MM.1S (cell line): ENCODE measurements around the gene PRR5.

Experiments
- DNase-seq: peaks from one replicate; pipeline ENCODE4 v3.0.0-alpha.2; 2015
- H2AFZ ChIP-seq: fragments of 300-600 bp; sonication (generic); 2 replicates; pipeline ENCODE4 v1.6.0; 2016; ENCODE audit warnings: antibody characterized with exemption, low read length
- H3F3A ChIP-seq: fragments of 300-600 bp; sonication (generic); 2 replicates; pipeline ENCODE4 v1.6.1; 2016; ENCODE audit warnings: mild to moderate bottlenecking, antibody characterized with exemption, low read length, moderate library complexity, mixed read lengths; ENCODE audit not compliant: insufficient read depth
- H3K27ac ChIP-seq: fragments of 300-600 bp; sonication (generic); 2 replicates; pipeline ENCODE4 v1.5.1; 2016; ENCODE audit warnings: mild to moderate bottlenecking, low read length
- H3K27me3 ChIP-seq: fragments of 300-600 bp; sonication (generic); replicated peaks from 2 replicates; pipeline ENCODE4 v1.6.0; 2016; ENCODE audit warnings: low read length; ENCODE audit not compliant: insufficient read depth
- H3K36me3 ChIP-seq: fragments of 300-600 bp; sonication (generic); replicated peaks from 2 replicates; pipeline ENCODE4 v1.6.1; 2016; ENCODE audit warnings: mild to moderate bottlenecking, low read length, mixed read lengths; ENCODE audit not compliant: insufficient read depth
- H3K4me1 ChIP-seq: fragments of 300-600 bp; sonication (generic); 2 replicates; pipeline ENCODE4 v1.6.1; 2016; ENCODE audit warnings: low read length, mixed read lengths
- H3K4me2 ChIP-seq: fragments of 300-600 bp; sonication (generic); 2 replicates; pipeline ENCODE4 v1.6.0; 2016; ENCODE audit warnings: low read depth, low read length
- H3K4me3 ChIP-seq: fragments of 300-600 bp; sonication (generic); 2 replicates; pipeline ENCODE4 v1.5.1; 2016; ENCODE audit warnings: low read length, mixed read lengths
- H3K79me2 ChIP-seq: fragments of 300-600 bp; sonication (generic); 2 replicates; pipeline ENCODE4 v1.6.1; 2016; ENCODE audit warnings: mixed run types, low read length, mixed read lengths
- H3K9ac ChIP-seq: fragments of 300-600 bp; sonication (generic); 2 replicates; pipeline ENCODE4 v1.6.1; 2016; ENCODE audit warnings: low read length, mixed read lengths
- H3K9me2 ChIP-seq: fragments of 300-600 bp; sonication (generic); replicated peaks from 2 replicates; pipeline ENCODE4 v1.6.1; 2016; ENCODE audit warnings: mild to moderate bottlenecking, low read length, mixed read lengths; ENCODE audit not compliant: insufficient read depth
- H3K9me3 ChIP-seq: fragments of 300-600 bp; sonication (generic); replicated peaks from 2 replicates; pipeline ENCODE4 v1.6.1; 2016; ENCODE audit warnings: mild to moderate bottlenecking, low read length, mixed read lengths; ENCODE audit not compliant: insufficient read depth
- H4K20me1 ChIP-seq: fragments of 300-600 bp; sonication (generic); 2 replicates; pipeline ENCODE4 v1.6.1; 2016; ENCODE audit warnings: mild to moderate bottlenecking, low read length, moderate library complexity, mixed read lengths; ENCODE audit not compliant: insufficient read depth
- CTCF ChIP-seq: fragments of 300-600 bp; sonication (generic); IDR thresholded peaks from 2 replicates; pipeline ENCODE4 v1.5.1; 2016; ENCODE audit warnings: antibody characterized with exemption, low read length, mixed read lengths
- EZH2 ChIP-seq: fragments of 300-600 bp; sonication (generic); optimal IDR thresholded peaks from 2 replicates; pipeline ENCODE3; 2017; ENCODE audit warnings: low read depth, mild to moderate bottlenecking, antibody characterized with exemption, low read length, mixed read lengths
- EZH2phosphoT487 ChIP-seq: fragments of 300-600 bp; sonication (generic); IDR thresholded peaks from 2 replicates; pipeline ENCODE4 v1.6.1; 2018; ENCODE audit warnings: antibody characterized with exemption, low read length

The PRR5 gene

GRCh38 chr22:44698531-44699421, 3.2 kb upstream of the PRR5 start:
- no peak for TF ChIP-seq EZH2phosphoT487
- no peak for TF ChIP-seq EZH2
- TF ChIP-seq CTCF, result no peak
- no peaks in the 10 kb centered on the region for H3F3A ChIP-seq
- no peak for DNase-seq
- no peaks in the 10 kb centered on the region for H3K36me3 ChIP-seq
- no peak overlapping the region for H2AFZ ChIP-seq
- no peaks in the 10 kb centered on the region for H3K4me1 ChIP-seq
- no peak overlapping the region for H3K27ac ChIP-seq
- H4K20me1 ChIP-seq, result no peaks in the 10 kb centered on the region
- peaks cover 67% of the 10 kb centered on the region for H3K27me3 ChIP-seq
- H3K4me3 ChIP-seq, result no peak overlapping the region
- no peaks in the 10 kb centered on the region for H3K79me2 ChIP-seq
- H3K9ac ChIP-seq, result no peak overlapping the region
- no peaks in the 10 kb centered on the region for H3K9me2 ChIP-seq
- H3K9me3 ChIP-seq, result no peaks in the 10 kb centered on the region
- H3K4me2 ChIP-seq, result no peak overlapping the region

- no peaks in the 10 kb centered on the region for H3F3A ChIP-seq
- no peak overlapping the region for H3K4me2 ChIP-seq
- H3K4me3 ChIP-seq, result no peak overlapping the region
- H3K9me3 ChIP-seq, result no peaks in the 10 kb centered on the region
- H3K79me2 ChIP-seq, result no peaks in the 10 kb centered on the region
- no peak overlapping the region for H2AFZ ChIP-seq
- no peaks in the 10 kb centered on the region for H3K4me1 ChIP-seq
- H3K9me2 ChIP-seq, result no peaks in the 10 kb centered on the region
- H3K36me3 ChIP-seq, result no peaks in the 10 kb centered on the region
- no peak overlapping the region for H3K9ac ChIP-seq
- H3K27me3 ChIP-seq, result peaks cover 68% of the 10 kb centered on the region
- DNase-seq, result no peak
- no peak overlapping the region for H3K27ac ChIP-seq
- no peaks in the 10 kb centered on the region for H4K20me1 ChIP-seq
- TF ChIP-seq EZH2phosphoT487 (no peak), CTCF (no peak), EZH2 (no peak)
These were observed 1.5 kb upstream of the PRR5 start for GRCh38 chr22:44700456-44700855.

GRCh38 chr22:44701187-44701790, 715 bp upstream of the PRR5 start:
- no peaks in the 10 kb centered on the region for H3K36me3 ChIP-seq
- no peak for DNase-seq
- H2AFZ ChIP-seq, result no peak overlapping the region
- H3K4me2 ChIP-seq, result no peak overlapping the region
- no peak overlapping the region for H3K4me3 ChIP-seq
- H3K27me3 ChIP-seq, result peaks cover 71% of the 10 kb centered on the region
- no peaks in the 10 kb centered on the region for H3F3A ChIP-seq
- H3K4me1 ChIP-seq, result no peaks in the 10 kb centered on the region
- no peak for TF ChIP-seq CTCF
- no peak for TF ChIP-seq EZH2
- no peak for TF ChIP-seq EZH2phosphoT487
- H3K79me2 ChIP-seq, result no peaks in the 10 kb centered on the region
- no peaks in the 10 kb centered on the region for H3K9me2 ChIP-seq
- no peak overlapping the region for H3K27ac ChIP-seq
- no peak overlapping the region for H3K9ac ChIP-seq
- no peaks in the 10 kb centered on the region for H3K9me3 ChIP-seq
- H4K20me1 ChIP-seq, result no peaks in the 10 kb centered on the region
